GM12878 (cell line): ENCODE results near the gene ANKRD1. TPM values are rescaled to one million over a fixed set of nuclear protein-coding genes. Genes with fewer than 3 reads are reported as not detected.

Experiments
- ATAC-seq: fragments of 200-7000 bp; cut with Tn5 transposase; 3 replicates; pipeline ENCODE4 v1.9.1; 2020; ENCODE audit warnings: mild to moderate bottlenecking, moderate library complexity
- BruUV-seq: library from RNA; stranded (reverse); fragments of 400-500 nt; replicated peaks from 2 replicates; lab custom pipeline; 2021; lab: Mats Ljungman, UMichigan
- CTCF ChIA-PET: fragments of 300-600 bp; sonication (Branson Sonifier 250); formaldehyde crosslinking; extraction: SDS; loops from one replicate; lab custom pipeline; 2021; ENCODE audit warnings: inconsistent platforms; lab: Yijun Ruan, JAX
- POLR2A ChIA-PET: fragments of 350-600 bp; formaldehyde crosslinking; extraction: SDS; loops from one replicate; lab custom pipeline; 2021; ENCODE audit warnings: inconsistent platforms; lab: Charles Lee
- RAD21 ChIA-PET: fragments of 300-600 bp; sonication (Branson Sonifier 250); formaldehyde crosslinking; loops from one replicate; lab custom pipeline; 2023; ENCODE audit warnings: antibody characterized with exemption; ENCODE audit not compliant: unreplicated experiment; lab: Charles Lee
- SMC1A ChIA-PET: fragments of 300-600 bp; sonication (Branson Sonifier 250); formaldehyde crosslinking; loops from one replicate; lab custom pipeline; 2023; ENCODE audit not compliant: unreplicated experiment, uncharacterized antibody; lab: Charles Lee
- DNase-seq: peaks from one replicate; pipeline ENCODE4 v3.0.0-alpha.2; 2011; ENCODE audit warnings: low read depth, low spot score
- FAIRE-seq: peaks from 3 replicates; lab custom pipeline; 2011; peaks lifted over from hg19 to GRCh38; lab: Jason Lieb, UNC
- H2AFZ ChIP-seq: 2 replicates; pipeline ENCODE4 v1.6.0; 2011; ENCODE audit warnings: low read depth, low read length, control low read depth; ENCODE audit not compliant: control insufficient read depth
- H3K27ac ChIP-seq: 2 replicates; pipeline ENCODE4 v1.5.1; 2011; ENCODE audit warnings: control low read depth; ENCODE audit not compliant: control insufficient read depth, insufficient read depth
- H3K27me3 ChIP-seq, 2 experiments: replicated peaks in 1 of 2; 2 replicates each; pipeline versions ENCODE4 v1.6.0 to v1.6.1; 2011; ENCODE audit warnings: low read length in 1 of 2; ENCODE audit not compliant: control insufficient read depth in 2 of 2, insufficient read depth in 2 of 2
- H3K36me3 ChIP-seq, 2 experiments: 2 replicates each; pipeline ENCODE4 v1.5.1; 2011; ENCODE audit warnings: low read length in 1 of 2; ENCODE audit not compliant: control insufficient read depth in 2 of 2, insufficient read depth in 2 of 2
- H3K4me1 ChIP-seq: 2 replicates; pipeline ENCODE4 v1.6.1; 2011; ENCODE audit warnings: mild to moderate bottlenecking, low read length, moderate library complexity, mixed read lengths; ENCODE audit not compliant: control insufficient read depth, insufficient read depth
- H3K4me2 ChIP-seq: 2 replicates; pipeline ENCODE4 v1.6.0; 2011; ENCODE audit warnings: control low read depth; ENCODE audit not compliant: control insufficient read depth, insufficient read depth
- H3K4me3 ChIP-seq: fragments of 200-600 bp; sonication (generic); 2 replicates; pipeline ENCODE4 v1.5.1; 2016
- H3K79me2 ChIP-seq: 2 replicates; pipeline ENCODE4 v1.6.0; 2011; ENCODE audit warnings: low read length; ENCODE audit not compliant: control insufficient read depth, insufficient read depth
- H3K9ac ChIP-seq: 2 replicates; pipeline ENCODE4 v1.8.0; 2011; ENCODE audit warnings: low read length, control low read depth, mixed read lengths; ENCODE audit not compliant: control insufficient read depth, insufficient read depth
- H3K9me3 ChIP-seq: replicated peaks from 3 replicates; pipeline ENCODE4 v1.5.1; 2011; ENCODE audit warnings: mild to moderate bottlenecking, low read length; ENCODE audit not compliant: control insufficient read depth, insufficient read depth
- H4K20me1 ChIP-seq: 2 replicates; pipeline ENCODE4 v1.6.0; 2011; ENCODE audit not compliant: control insufficient read depth, insufficient read depth
- BACH1 ChIP-seq: fragments of 450-650 bp; IDR thresholded peaks from 2 replicates; pipeline ENCODE4 v1.6.1; 2017; ENCODE audit warnings: mild to moderate bottlenecking, borderline replicate concordance
- BMI1 ChIP-seq: fragments of 450-650 bp; IDR thresholded peaks from 2 replicates; pipeline ENCODE4 v1.6.1; 2016; ENCODE audit warnings: mild to moderate bottlenecking, moderate library complexity, borderline replicate concordance
- CHD4 ChIP-seq: fragments of 200-600 bp; sonication (generic); IDR thresholded peaks from 2 replicates; pipeline ENCODE4 v1.6.1; 2016; ENCODE audit warnings: mild to moderate bottlenecking
- IKZF2 ChIP-seq, 2 experiments: fragments of 450-650 bp; IDR thresholded peaks; 2 replicates each; pipeline ENCODE4 v1.6.1; 2017; ENCODE audit warnings: mild to moderate bottlenecking in 2 of 2, moderate library complexity in 2 of 2
- KAT2A ChIP-seq: conservative IDR thresholded peaks from 2 replicates; pipeline ENCODE4 v1.6.1; 2011; ENCODE audit warnings: low read depth, low read length; ENCODE audit not compliant: control insufficient read depth
- KDM1A ChIP-seq: fragments of 200-600 bp; sonication (generic); IDR thresholded peaks from 2 replicates; pipeline ENCODE4 v1.6.1; 2016; ENCODE audit warnings: borderline replicate concordance
- RBBP5 ChIP-seq: fragments of 200-600 bp; sonication (generic); conservative IDR thresholded peaks from 2 replicates; pipeline ENCODE4 v1.6.1; 2016
- RUNX3 ChIP-seq: IDR thresholded peaks from 2 replicates; pipeline ENCODE4 v1.6.1; 2012; ENCODE audit warnings: low read length, inconsistent platforms
- SIX5 ChIP-seq: IDR thresholded peaks from 2 replicates; pipeline ENCODE4 v1.6.1; 2011; ENCODE audit warnings: mild to moderate bottlenecking, low read depth, low read length, moderate library complexity; ENCODE audit not compliant: severe bottlenecking
- SKIL ChIP-seq: fragments of 450-650 bp; IDR thresholded peaks from 2 replicates; pipeline ENCODE4 v1.6.1; 2017; ENCODE audit warnings: mild to moderate bottlenecking, low read depth, inconsistent platforms; ENCODE audit not compliant: poor library complexity, severe bottlenecking
- SMC3 ChIP-seq: IDR thresholded peaks from 2 replicates; pipeline ENCODE4 v1.6.1; 2011; ENCODE audit warnings: low read length, improper control_type of control experiment, borderline replicate concordance
- SRF ChIP-seq, 2 experiments: IDR thresholded peaks; 2 replicates each; pipeline ENCODE4 v1.6.1; 2011; ENCODE audit warnings: low read depth in 2 of 2, low read length in 2 of 2, mild to moderate bottlenecking in 1 of 2, moderate library complexity in 1 of 2
- SUZ12 ChIP-seq: fragments of 200-600 bp; sonication (generic); IDR thresholded peaks from one replicate; pipeline ENCODE4 v1.6.1; 2018; ENCODE audit warnings: antibody characterized with exemption, mild to moderate bottlenecking; ENCODE audit not compliant: unreplicated experiment
- TARDBP ChIP-seq: IDR thresholded peaks from 2 replicates; pipeline ENCODE4 v1.6.1; 2016; ENCODE audit warnings: borderline replicate concordance
- ZNF274 ChIP-seq: IDR thresholded peaks from one replicate; pipeline ENCODE4 v1.8.0; 2011; ENCODE audit not compliant: insufficient read length, insufficient read depth
- ZNF384 ChIP-seq: IDR thresholded peaks from 2 replicates; pipeline ENCODE4 v1.6.1; 2012; ENCODE audit warnings: low read depth, mild to moderate bottlenecking, low read length, improper control_type of control experiment, borderline replicate concordance
- WGBS: methylation state at CpG from one replicate; pipeline ENCODE4 v1.1.6; 2016; ENCODE audit warnings: low lambda C conversion rate; ENCODE audit not compliant: insufficient replicate concordance, insufficient coverage; ENCODE audit errors: missing lambda C conversion rate; 5-methylcytosine and 5-hydroxymethylcytosine counted together
- in situ Hi-C: fragments of 300-500 bp; cut with MboI; formaldehyde crosslinking; loops from 9 replicates; pipeline ENCODE4 v1.14.3; 2018; ENCODE audit warnings: mixed read lengths
- intact Hi-C: fragments of 100-400 bp; cut with micrococcal nuclease; formaldehyde crosslinking; loops from one replicate; pipeline ENCODE4 v1.14.2; 2022; ENCODE audit not compliant: unreplicated experiment
- polyA plus RNA-seq, 11 experiments: library from polyadenylated mRNA; depleted of rRNA in 4 of 11; unstranded in 6 of 11; stranded (reverse) in 5 of 11; fragments of >200 nt; fragmentation: Nextera tagmentation in 4 of 11; fragmentation: Illumina TruSeq in 1 of 11; extraction: Ambion mirVana in 4 of 11; extraction: Trizol in 1 of 11; gene quantifications; 1 replicate in 1 of 11; 2 replicates in 10 of 11; pipeline versions ENCODE4 v1.2.1 to v1.2.3, GENCODE V29; 2011 to 2016; ENCODE audit warnings: inconsistent platforms in 2 of 11, missing spikeins in 2 of 11, low read depth in 1 of 11
- total RNA-seq, 4 experiments: library from RNA; depleted of rRNA in 3 of 4; stranded (reverse); fragments of >200 nt in 3 of 4; fragmentation: Illumina TruSeq in 1 of 4; extraction: Trizol in 1 of 4; gene quantifications; 2 replicates each; pipeline versions ENCODE4 v1.2.1 to v1.2.3, GENCODE V29; 2013 to 2021

ANKRD1 gene
- total and polyA plus RNA-seq, 10 of the 15 experiments (the other 5 are each of a cell fraction or from before 2014, with no cell fraction given) = not detected

GRCh38 chr10:90893190-90893589 lies 27.7 kb downstream of the ANKRD1 start:
- SMC1A ChIA-PET = interaction anchor here (0.8 to 1.7 kb wide), 3 partner anchors 14 to 359 kb away, joined by 3 read pairs; no protein-coding TSS in a partner anchor
- TF ChIP-seq KDM1A = no peak
- TF ChIP-seq SRF (IDR thresholded peaks at IDR 0.05; ENCODE audit: low read depth in 2 of 2, low read length in 2 of 2) = no peak
- no peak for TF ChIP-seq SIX5
- no peak for TF ChIP-seq IKZF2 (IDR thresholded peaks at IDR 0.05)
- TF ChIP-seq CHD4 = no peak
- TF ChIP-seq SUZ12 = no peak
- TF ChIP-seq RBBP5 = no peak
- TF ChIP-seq ZNF384 = no peak
- TF ChIP-seq BACH1 = no peak
- no peak for TF ChIP-seq ZNF274
- TF ChIP-seq BMI1 = no peak
- no peak for TF ChIP-seq KAT2A
- TF ChIP-seq TARDBP = no peak
- TF ChIP-seq SMC3 = no peak
- no peak for TF ChIP-seq RUNX3
- no peak for TF ChIP-seq SKIL
- WGBS = 98% methylated on average over 3 of the region's 3 CpGs
- no peak overlapping the region for H3K27ac ChIP-seq
- no peak overlapping the region for H3K4me2 ChIP-seq
- H3K9ac ChIP-seq = no peak overlapping the region
- H4K20me1 ChIP-seq = no peaks in the 10 kb centered on the region
- no peaks in the 10 kb centered on the region for H3K4me1 ChIP-seq
- no peak overlapping the region for H2AFZ ChIP-seq
- H3K4me3 ChIP-seq = no peak overlapping the region
- intact Hi-C loops = no loop called here
- FAIRE-seq (no peak), ATAC-seq (no peak), DNase-seq (no peak)
- RAD21 ChIA-PET = interaction anchor here (1.0 kb wide), 1 partner anchor 1020 kb away, joined by 3 read pairs; no protein-coding TSS in a partner anchor
- in situ Hi-C loops = loop anchor here (25.0 kb wide), 1 partner anchor 1019 kb away; the partner anchor contains the start of genes BTAF1 and FGFBP3
- no peaks in the 10 kb centered on the region for H3K79me2 ChIP-seq
- CTCF ChIA-PET = interaction anchor here (1.0 to 1.5 kb wide), 3 partner anchors 13 to 332 kb away, joined by 3 to 7 read pairs (median 3); no protein-coding TSS in a partner anchor
- no TSS peak for BruUV-seq
- H3K36me3 ChIP-seq = peaks cover 7 to 37% of the 10 kb centered on the region in 2 experiments
- POLR2A ChIA-PET = no interaction called here
- H3K27me3 ChIP-seq = no peaks in the 10 kb centered on the region
- no peaks in the 10 kb centered on the region for H3K9me3 ChIP-seq
